Right lobe of liver (tissue), 4 donors: ENCODE results near the gene SPOPL.

ENCODE experiments used
- POLR2A ChIP-seq: fragments of 450-650 bp; IDR thresholded peaks from one replicate; pipeline ENCODE4 v1.6.1; 2017; ENCODE audit warnings: antibody characterized with exemption, mild to moderate bottlenecking
- TF ChIP-seq, protein P1 (sequence below), 4 donors: fragments of 200-600 bp in 3 of 4; fragments of 450-650 bp in 1 of 4; IDR thresholded peaks; one replicate each; pipeline versions ENCODE4 v1.5.1 to v1.8.0; 2016 to 2022; ENCODE audit warnings: antibody characterized with exemption in 4 of 4, mild to moderate bottlenecking in 2 of 4
- donor health status: DM: no; HTN: no; CAD: no.
- donor health status: DM: no; HTN: no; CAD: no.
- donor health status: DM: no; HTN: yes; CAD: no.

DNA sequence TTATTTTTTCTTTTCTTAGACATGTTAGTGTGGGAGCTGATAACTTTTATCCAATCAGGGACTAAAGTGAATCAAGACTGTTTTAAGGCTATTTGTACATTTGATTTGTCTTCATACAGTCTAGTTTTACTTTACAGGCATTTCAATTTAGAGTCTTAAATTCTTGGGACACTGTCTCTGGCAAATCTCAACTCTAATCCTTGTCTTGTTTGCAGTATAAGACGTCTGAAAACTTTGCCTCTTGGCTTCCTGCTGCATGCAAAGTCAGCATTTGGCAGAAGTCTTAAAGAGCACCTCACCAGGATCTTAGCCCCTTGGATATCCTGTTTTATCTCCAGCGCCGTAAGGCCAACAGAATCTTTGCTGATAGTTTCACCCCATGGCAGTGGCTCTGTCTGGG is 30.3 kb downstream of the SPOPL start:
- no peak for TF ChIP-seq POLR2A
- TF ChIP-seq, protein P1, sequence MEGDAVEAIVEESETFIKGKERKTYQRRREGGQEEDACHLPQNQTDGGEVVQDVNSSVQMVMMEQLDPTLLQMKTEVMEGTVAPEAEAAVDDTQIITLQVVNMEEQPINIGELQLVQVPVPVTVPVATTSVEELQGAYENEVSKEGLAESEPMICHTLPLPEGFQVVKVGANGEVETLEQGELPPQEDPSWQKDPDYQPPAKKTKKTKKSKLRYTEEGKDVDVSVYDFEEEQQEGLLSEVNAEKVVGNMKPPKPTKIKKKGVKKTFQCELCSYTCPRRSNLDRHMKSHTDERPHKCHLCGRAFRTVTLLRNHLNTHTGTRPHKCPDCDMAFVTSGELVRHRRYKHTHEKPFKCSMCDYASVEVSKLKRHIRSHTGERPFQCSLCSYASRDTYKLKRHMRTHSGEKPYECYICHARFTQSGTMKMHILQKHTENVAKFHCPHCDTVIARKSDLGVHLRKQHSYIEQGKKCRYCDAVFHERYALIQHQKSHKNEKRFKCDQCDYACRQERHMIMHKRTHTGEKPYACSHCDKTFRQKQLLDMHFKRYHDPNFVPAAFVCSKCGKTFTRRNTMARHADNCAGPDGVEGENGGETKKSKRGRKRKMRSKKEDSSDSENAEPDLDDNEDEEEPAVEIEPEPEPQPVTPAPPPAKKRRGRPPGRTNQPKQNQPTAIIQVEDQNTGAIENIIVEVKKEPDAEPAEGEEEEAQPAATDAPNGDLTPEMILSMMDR (IDR thresholded peaks at IDR 0.05) = no peak
